PC-9 (cell line): ENCODE data around the gene GIMAP1. TPM values are rescaled to one million over a fixed set of nuclear protein-coding genes. Genes with fewer than 3 reads are reported as not detected.

ENCODE experiments used
- BruUV-seq: library from RNA; stranded (reverse); fragments of 400-500 nt; replicated peaks from 2 replicates; lab custom pipeline; 2021; lab: Mats Ljungman, UMichigan
- CTCF ChIA-PET: fragments of 300-600 bp; sonication (Branson Sonifier 250); formaldehyde crosslinking; loops from one replicate; lab custom pipeline; 2022; ENCODE audit warnings: antibody characterized with exemption; lab: Charles Lee
- POLR2A ChIA-PET: fragments of 300-600 bp; sonication (Branson Sonifier 250); formaldehyde crosslinking; loops from one replicate; lab custom pipeline; 2022; ENCODE audit warnings: antibody characterized with exemption; ENCODE audit not compliant: unreplicated experiment; lab: Charles Lee
- DNase-seq, 2 experiments: peaks; one replicate each; pipeline versions ENCODE4 v3.0.0 to v3.0.0-alpha.2; 2015 to 2022; ENCODE audit warnings: mixed read lengths in 1 of 2
- H2AFZ ChIP-seq: fragments of 200-600 bp; sonication (generic); 2 replicates; pipeline ENCODE4 v1.8.1; 2017; ENCODE audit warnings: antibody characterized with exemption
- H3F3A ChIP-seq: fragments of 200-600 bp; sonication (generic); 2 replicates; pipeline ENCODE4 v1.8.1; 2017; ENCODE audit warnings: antibody characterized with exemption, mild to moderate bottlenecking, low read depth; ENCODE audit not compliant: insufficient read depth
- H3K27ac ChIP-seq: fragments of 200-600 bp; sonication (generic); 2 replicates; pipeline ENCODE4 v1.6.1; 2016; ENCODE audit warnings: mixed run types
- H3K27me3 ChIP-seq: fragments of 200-600 bp; sonication (generic); 2 replicates; pipeline ENCODE4 v1.6.1; 2016; ENCODE audit warnings: low read depth, mixed run types; ENCODE audit not compliant: insufficient read depth
- H3K36me3 ChIP-seq: fragments of 200-600 bp; sonication (generic); 2 replicates; pipeline ENCODE4 v1.6.1; 2016; ENCODE audit warnings: low read depth, mixed run types
- H3K4me1 ChIP-seq: fragments of 200-600 bp; sonication (generic); replicated peaks from 2 replicates; pipeline ENCODE4 v1.6.1; 2016; ENCODE audit warnings: mixed run types; ENCODE audit not compliant: insufficient read depth
- H3K4me2 ChIP-seq: fragments of 200-600 bp; sonication (generic); 2 replicates; pipeline ENCODE4 v1.6.1; 2017; ENCODE audit warnings: mixed run types
- H3K4me3 ChIP-seq: fragments of 200-600 bp; sonication (generic); 2 replicates; pipeline ENCODE4 v1.6.1; 2016; ENCODE audit warnings: mixed run types
- H3K79me2 ChIP-seq: fragments of 200-600 bp; sonication (generic); 2 replicates; pipeline ENCODE4 v1.6.1; 2017; ENCODE audit warnings: low read depth, mixed run types
- H3K9me2 ChIP-seq: fragments of 200-600 bp; sonication (generic); 2 replicates; pipeline ENCODE4 v1.8.1; 2017; ENCODE audit warnings: mild to moderate bottlenecking; ENCODE audit not compliant: insufficient read depth
- H3K9me3 ChIP-seq: fragments of 200-600 bp; sonication (generic); 2 replicates; pipeline ENCODE4 v1.8.1; 2016; ENCODE audit warnings: low read depth; ENCODE audit not compliant: insufficient read depth
- H4K20me1 ChIP-seq: fragments of 200-600 bp; sonication (generic); 2 replicates; pipeline ENCODE4 v1.8.1; 2017; ENCODE audit not compliant: insufficient read depth
- CTCF ChIP-seq: fragments of 200-600 bp; sonication (generic); conservative IDR thresholded peaks from 2 replicates; pipeline ENCODE4 v1.6.1; 2017; ENCODE audit warnings: mixed run types, antibody characterized with exemption, mild to moderate bottlenecking, moderate library complexity
- EZH2 ChIP-seq: fragments of 200-600 bp; sonication (generic); IDR thresholded peaks from 2 replicates; pipeline ENCODE4 v1.8.0; 2017; ENCODE audit warnings: antibody characterized with exemption, low read depth
- intact Hi-C: fragments of 100-400 bp; cut with micrococcal nuclease; formaldehyde crosslinking; loops from one replicate; pipeline ENCODE4 v1.10.0; 2022; ENCODE audit not compliant: unreplicated experiment
- total RNA-seq: library from RNA; stranded (reverse); gene quantifications from 2 replicates; pipeline ENCODE4 v1.2.3, GENCODE V29; 2021

The GIMAP1 gene
- total RNA-seq, 1 experiment from 2014 or later = not detected

- Histone ChIP-seq H3K4me2 (no peak overlapping the region), H3F3A (no peaks in the 10 kb centered on the region), H3K27ac (no peak overlapping the region), H3K9me3 (0 out of 2 replicates have a peak, but pooled peaks cover 3% of the 10 kb centered on the region), H3K79me2 (no peaks in the 10 kb centered on the region), H3K36me3 (no peaks in the 10 kb centered on the region), H3K27me3 (peaks cover 48% of the 10 kb centered on the region), H3K4me1 (no peaks in the 10 kb centered on the region), H2AFZ (no peak overlapping the region), H3K4me3 (no peak overlapping the region), H3K9me2 (no peaks in the 10 kb centered on the region), H4K20me1 (no peaks in the 10 kb centered on the region)
- intact Hi-C loops = no loop called here
- CTCF ChIA-PET = no interaction called here
- BruUV-seq = no TSS peak
- POLR2A ChIA-PET = no interaction called here
- no peak for TF ChIP-seq EZH2
- TF ChIP-seq CTCF = no peak
- no peak for DNase-seq
Observed at GRCh38 chr7:150736864-150737263, 20.5 kb downstream of the GIMAP1 start.

DNA sequence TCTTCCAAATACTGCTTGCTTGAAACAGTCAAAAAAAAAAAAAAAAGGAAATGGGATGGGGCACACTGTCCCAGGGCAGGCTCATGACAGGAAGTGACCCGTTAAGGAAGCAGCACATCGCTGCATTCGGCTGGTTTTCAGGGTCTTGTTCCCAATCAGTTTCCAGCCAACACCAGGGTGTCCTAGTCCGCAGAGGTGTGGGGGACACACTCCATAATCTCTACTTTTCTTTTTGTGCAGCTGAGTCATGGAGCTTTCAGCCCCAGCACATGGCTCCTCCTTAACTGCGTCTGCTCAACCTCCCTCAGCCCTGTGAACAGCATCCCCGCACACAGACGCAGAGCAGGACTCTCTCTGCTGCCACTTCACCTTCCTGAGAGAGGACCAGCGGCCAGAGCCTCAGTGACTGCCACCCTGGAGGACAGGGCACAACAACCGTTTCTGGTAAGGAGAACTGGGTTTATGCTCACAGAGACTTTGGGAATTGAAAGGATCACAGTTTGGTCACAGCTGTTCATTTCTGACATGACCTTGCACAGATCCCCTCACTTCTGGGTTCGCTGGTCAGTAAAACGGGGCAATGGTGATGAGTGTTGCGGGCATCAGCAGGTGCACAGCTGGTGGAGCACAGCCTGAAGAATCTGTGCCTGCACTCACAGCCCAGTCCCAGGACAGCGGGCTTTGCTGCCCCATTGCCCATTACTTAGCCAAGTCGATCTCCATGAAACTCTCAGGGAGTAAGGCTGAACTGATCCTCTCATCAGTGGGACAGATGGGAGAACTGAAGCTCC is 21.0 kb downstream of the GIMAP1 start, which contains the start of gene GIMAP5:
TSS of gene GIMAP5 (plus strand) at position 154 of the 791 bp plus-strand sequence. CDS start 3,467 bp downstream, outside the sequence.
- Histone ChIP-seq H3K4me2 (no peak within 1 kb of the TSS), H3K27ac (no peak within 1 kb of the TSS), H3K4me3 (no peak within 1 kb of the TSS), H3K36me3 (no peaks in the 10 kb centered on the region), H3K9me3 (0 out of 2 replicates have a peak, but pooled peaks cover 3% of the 10 kb centered on the region), H3K4me1 (no peaks in the 10 kb centered on the region), H3K79me2 (no peaks in the 10 kb centered on the region), H4K20me1 (no peaks in the 10 kb centered on the region), H3K27me3 (peaks cover 50% of the 10 kb centered on the region), H3F3A (no peaks in the 10 kb centered on the region), H2AFZ (no peak within 1 kb of the TSS), H3K9me2 (no peaks in the 10 kb centered on the region)
- BruUV-seq = no TSS peak
- CTCF ChIA-PET = no interaction called here
- intact Hi-C loops = no loop called here
- DNase-seq = no peak
- TF ChIP-seq CTCF = no peak
- TF ChIP-seq EZH2 = no peak
- POLR2A ChIA-PET = no interaction called here

GRCh38 chr7:150738092-150738491 is 21.7 kb downstream of the GIMAP1 start:
- DNase-seq = no peak
- Histone ChIP-seq H3F3A (no peaks in the 10 kb centered on the region), H3K36me3 (no peaks in the 10 kb centered on the region), H3K9me2 (no peaks in the 10 kb centered on the region), H3K79me2 (no peaks in the 10 kb centered on the region), H3K9me3 (0 out of 2 replicates have a peak, but pooled peaks cover 3% of the 10 kb centered on the region), H3K4me1 (no peaks in the 10 kb centered on the region), H4K20me1 (no peaks in the 10 kb centered on the region), H3K27ac (no peak overlapping the region), H3K27me3 (peaks cover 55% of the 10 kb centered on the region), H3K4me3 (no peak overlapping the region), H2AFZ (no peak overlapping the region), H3K4me2 (no peak overlapping the region)
- TF ChIP-seq CTCF (no peak), EZH2 (no peak)
- POLR2A ChIA-PET = no interaction called here
- CTCF ChIA-PET = no interaction called here
- no TSS peak for BruUV-seq
- intact Hi-C loops = no loop called here
